GM12874 (cell line): ENCODE measurements around the gene RNPEPL1.

Experiments used
- TF ChIP-seq, protein P1 (sequence below): IDR thresholded peaks from 2 replicates; pipeline ENCODE4 v1.5.1; 2011; ENCODE audit warnings: low read depth, mild to moderate bottlenecking, control low read depth, low read length, moderate library complexity; ENCODE audit not compliant: insufficient read depth

RNPEPL1 gene

DNA sequence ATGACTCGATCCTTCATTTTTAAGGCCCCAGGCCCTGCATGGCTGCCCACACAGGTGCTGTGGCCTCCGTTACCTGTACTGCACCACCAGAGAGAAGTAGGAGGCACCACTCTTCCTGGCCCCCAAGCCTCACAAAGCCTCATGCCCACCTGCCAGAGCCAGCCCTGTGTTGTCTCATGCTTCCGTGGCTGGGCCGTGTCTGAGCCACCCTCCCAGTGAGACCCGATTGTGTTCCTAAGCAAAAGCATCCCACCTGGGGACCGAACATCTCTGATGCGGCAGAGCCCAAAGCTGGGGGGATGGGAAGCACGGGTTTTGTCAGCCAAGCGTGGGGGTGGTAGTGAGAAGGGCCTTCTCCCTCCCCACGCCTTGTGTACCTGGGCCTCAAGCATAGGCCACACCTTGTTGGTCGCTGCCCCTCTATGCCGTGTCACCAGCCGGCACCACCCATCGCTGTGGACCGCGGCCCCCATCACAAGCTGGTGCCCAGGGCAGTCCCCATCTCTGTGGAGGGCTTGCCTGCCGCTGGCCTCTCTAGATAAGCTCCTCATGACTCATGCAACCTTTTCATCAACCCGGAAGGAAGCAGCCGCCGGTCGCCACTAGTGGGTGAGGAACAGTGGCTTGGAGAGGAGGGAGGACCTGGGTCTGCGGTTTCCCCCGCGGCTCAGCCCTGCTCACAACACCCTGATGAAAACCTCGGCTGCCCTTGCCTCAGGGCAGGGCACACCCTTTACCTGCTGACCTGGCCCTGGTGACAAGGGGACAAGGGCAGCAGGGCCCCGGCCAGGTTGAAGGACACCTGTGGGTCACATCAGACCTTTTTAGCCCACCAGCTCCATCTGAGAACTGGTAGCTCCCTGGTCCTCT lies 2.7 kb upstream of the RNPEPL1 start:
- TF ChIP-seq, protein P1, sequence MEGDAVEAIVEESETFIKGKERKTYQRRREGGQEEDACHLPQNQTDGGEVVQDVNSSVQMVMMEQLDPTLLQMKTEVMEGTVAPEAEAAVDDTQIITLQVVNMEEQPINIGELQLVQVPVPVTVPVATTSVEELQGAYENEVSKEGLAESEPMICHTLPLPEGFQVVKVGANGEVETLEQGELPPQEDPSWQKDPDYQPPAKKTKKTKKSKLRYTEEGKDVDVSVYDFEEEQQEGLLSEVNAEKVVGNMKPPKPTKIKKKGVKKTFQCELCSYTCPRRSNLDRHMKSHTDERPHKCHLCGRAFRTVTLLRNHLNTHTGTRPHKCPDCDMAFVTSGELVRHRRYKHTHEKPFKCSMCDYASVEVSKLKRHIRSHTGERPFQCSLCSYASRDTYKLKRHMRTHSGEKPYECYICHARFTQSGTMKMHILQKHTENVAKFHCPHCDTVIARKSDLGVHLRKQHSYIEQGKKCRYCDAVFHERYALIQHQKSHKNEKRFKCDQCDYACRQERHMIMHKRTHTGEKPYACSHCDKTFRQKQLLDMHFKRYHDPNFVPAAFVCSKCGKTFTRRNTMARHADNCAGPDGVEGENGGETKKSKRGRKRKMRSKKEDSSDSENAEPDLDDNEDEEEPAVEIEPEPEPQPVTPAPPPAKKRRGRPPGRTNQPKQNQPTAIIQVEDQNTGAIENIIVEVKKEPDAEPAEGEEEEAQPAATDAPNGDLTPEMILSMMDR, result no peak

DNA sequence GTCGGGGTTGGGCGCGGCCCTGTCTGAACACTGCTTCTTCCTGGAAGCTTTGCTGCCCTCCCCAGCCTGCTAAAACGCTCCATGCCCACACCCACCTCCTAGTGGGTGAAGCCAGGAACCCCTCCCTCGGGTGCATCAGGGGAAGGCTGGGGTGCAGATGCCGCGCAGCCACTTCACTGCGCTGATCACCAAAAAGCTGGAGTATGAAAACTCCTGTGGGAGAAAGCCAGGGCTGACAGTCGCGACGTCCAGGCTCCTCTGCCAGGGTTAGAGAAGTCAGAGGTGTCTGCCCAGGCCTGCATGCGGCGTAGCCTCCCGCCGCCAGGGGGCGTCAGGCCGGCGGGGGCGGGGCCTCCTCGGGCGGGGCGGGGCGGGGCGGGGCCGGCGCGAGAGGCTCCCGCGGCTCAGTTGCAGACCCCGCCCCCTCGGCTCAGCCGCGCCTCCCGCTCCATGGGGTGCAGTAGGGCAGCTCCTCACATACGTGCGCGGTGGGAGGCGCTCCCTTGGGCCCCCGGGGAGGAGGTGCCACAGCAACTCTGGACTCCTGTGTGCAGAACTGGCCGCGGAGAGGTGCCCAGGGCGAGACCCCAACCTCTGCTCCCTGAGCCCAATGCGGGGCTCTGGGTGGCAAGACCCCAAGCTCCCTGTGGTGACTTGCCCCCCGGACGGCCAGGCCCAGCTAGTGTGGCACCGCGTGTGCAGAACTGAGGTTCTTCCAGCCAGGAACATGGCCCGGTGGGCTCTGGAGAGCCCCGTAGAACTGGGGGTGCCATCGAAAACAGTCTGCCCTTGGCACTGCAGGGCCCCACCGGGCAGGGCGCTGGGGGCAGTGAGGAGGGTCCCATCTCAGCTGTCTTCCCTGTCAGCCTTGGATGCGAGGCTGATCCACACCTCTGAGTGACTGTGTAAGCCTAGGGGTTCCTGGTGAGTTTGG lies 1.8 kb upstream of the RNPEPL1 start:
- TF ChIP-seq, protein P1, result peak; percentile 85

DNA sequence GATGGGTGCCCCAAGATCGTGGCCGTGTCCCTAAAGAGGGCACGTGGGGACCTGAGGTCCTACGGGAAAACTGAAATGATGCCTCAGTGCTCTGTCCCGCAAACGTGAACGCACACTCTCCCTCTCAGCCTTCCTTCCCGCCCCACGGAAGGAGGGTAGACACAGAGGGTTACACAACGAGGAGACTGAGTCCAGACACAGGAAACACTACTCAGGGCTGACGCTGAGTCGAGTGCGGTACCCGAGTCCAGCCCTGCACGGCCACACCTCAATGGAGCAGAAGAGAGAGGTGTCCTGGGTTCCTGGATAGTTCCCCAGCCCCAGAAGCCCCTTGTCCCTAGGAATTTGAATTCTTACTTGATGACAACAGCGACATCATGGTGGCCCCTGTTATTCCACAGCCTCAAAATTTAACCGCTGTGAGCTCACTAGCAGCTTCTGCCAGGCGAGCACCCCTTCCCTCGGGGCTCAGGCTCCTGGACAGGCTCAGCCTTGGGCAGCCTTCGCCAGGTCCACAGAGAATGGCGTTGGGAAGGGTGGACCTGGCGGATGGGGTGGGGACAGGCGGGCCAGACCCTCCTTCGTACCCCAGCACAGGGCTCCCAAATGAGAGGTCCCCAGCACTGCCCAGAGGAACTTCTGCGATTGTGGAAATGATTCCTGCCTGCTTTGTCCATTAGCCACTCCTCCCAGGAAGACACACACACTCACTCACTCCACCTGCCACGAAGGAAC lies 980 bp upstream of the RNPEPL1 start:
- TF ChIP-seq, protein P1, result no peak

DNA sequence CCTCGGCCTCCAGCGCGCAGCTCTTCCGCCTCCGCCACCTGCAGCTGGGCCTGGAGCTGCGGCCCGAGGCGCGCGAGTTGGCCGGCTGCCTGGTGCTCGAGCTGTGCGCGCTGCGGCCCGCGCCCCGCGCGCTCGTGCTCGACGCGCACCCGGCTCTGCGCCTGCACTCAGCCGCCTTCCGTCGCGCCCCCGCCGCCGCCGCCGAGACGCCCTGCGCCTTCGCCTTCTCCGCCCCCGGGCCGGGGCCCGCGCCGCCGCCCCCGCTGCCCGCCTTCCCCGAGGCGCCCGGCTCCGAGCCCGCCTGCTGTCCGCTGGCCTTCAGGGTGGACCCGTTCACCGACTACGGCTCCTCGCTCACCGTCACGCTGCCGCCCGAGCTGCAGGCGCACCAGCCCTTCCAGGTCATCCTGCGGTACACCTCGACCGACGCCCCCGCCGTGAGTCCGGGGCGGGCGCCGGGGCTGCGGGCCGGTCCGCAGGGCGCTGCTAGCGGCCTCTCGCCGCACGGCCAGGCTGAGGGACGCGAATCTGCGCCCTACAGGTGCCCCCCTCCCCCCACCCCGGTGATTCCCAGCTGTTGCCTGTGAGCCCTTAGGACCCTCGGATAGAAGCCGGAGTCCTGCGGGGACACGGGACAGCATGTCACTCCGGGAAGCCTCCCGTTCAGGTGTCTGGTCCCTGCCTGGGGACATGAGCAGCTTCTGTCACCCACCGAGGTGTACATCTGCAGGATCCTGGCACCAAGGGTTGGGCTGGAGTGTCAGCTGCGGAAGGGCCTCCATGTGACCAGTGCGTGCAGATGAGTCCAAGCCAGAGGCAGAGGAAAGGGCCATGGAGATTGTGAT lies 616 bp downstream of the RNPEPL1 start:
- TF ChIP-seq, protein P1, result no peak

DNA sequence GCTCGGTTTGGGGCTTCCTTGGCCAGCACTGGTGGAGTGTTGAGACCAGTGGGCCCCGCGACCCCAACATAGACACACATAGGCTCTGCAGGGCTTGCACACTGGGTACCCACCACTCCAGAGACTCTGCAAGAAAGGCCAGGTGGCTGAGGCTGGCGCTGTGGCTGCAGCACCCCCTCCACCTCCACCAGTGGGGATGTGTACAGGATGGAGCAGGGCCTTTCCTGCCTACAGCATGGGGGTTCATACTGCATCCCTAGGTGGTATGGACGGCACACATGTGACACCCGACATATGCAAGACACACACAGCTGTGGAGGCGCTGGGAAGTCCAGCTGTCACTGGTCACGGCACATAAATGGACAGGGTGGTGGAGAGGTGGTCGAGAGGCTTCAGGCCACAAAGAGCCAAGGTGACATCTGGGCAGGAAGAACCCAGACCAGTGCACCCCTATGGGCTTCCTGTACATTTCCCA lies 1.3 kb downstream of the RNPEPL1 start:
- TF ChIP-seq, protein P1, result no peak

DNA sequence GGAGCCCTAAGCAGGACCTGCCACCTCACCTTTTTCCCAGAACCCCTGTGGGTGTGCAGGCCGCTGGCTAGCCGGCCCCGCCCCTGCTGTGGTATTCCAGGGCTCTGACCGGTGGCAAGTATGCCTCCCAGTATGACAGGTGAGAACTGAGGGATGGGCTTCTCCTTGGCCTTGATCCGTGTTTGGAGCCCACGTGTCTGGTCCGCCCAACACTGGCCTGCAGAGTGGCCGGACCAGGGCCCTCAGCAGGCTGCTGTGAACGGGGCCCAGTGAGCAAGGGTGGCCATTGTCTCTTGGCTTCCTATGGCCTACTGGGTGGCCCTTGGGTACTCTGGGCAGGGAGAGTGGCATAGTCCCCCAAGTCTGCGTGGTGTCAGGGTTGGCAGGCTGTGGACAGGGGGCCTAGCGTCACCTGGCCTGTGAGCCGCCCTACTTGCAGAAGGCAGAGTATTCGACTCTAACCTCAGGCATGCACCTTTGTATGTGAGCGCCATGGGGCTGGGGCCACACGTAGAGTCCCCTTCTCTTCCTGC lies 1.8 kb downstream of the RNPEPL1 start:
- TF ChIP-seq, protein P1, result no peak
